K562 (cell line): ENCODE measurements around the gene MITD1. TPM values are rescaled to one million over a fixed set of nuclear protein-coding genes. Genes with fewer than 3 reads are reported as not detected.

Experiments used
- AFF1 ChIP-seq, 2 experiments: fragments of 450-650 bp; IDR thresholded peaks; 2 replicates each; pipeline ENCODE4 v1.6.1; 2018; ENCODE audit warnings: mild to moderate bottlenecking in 2 of 2, low read depth in 1 of 2; ENCODE audit not compliant: partially characterized antibody in 2 of 2
- ELF4 ChIP-seq: fragments of 450-650 bp; formaldehyde crosslinking; IDR thresholded peaks from 2 replicates; pipeline ENCODE4 v1.4.0; 2022; ENCODE audit warnings: missing genetic modification characterization
- ESRRB ChIP-seq: fragments of 250-450 bp; sonication (Bioruptor Pico); IDR thresholded peaks from 2 replicates; pipeline ENCODE4 v1.5.0; 2020; ENCODE audit warnings: mild to moderate bottlenecking, moderate library complexity, borderline replicate concordance
- FOXK1 ChIP-seq: sonication (generic); formaldehyde crosslinking; IDR thresholded peaks from 2 replicates; pipeline ENCODE4 v1.8.0; 2022; ENCODE audit warnings: missing genetic modification reagents, mild to moderate bottlenecking, borderline replicate concordance
- HINFP ChIP-seq: fragments of 450-650 bp; conservative IDR thresholded peaks from 2 replicates; pipeline ENCODE4 v1.6.1; 2016; ENCODE audit warnings: missing genetic modification characterization, low read depth, mild to moderate bottlenecking, control low read depth, missing compliant biosample characterization
- NR4A1 ChIP-seq, 2 experiments: fragments of 250-450 bp in 1 of 2; fragments of 450-650 bp in 1 of 2; sonication (Bioruptor Pico) in 1 of 2; IDR thresholded peaks; 2 replicates each; pipeline versions ENCODE4 v1.4.0 to v1.6.1; 2016 to 2020; ENCODE audit warnings: mild to moderate bottlenecking in 2 of 2, missing compliant biosample characterization in 1 of 2, missing genetic modification characterization in 1 of 2, moderate library complexity in 1 of 2
- POLR2B ChIP-seq: fragments of 450-650 bp; IDR thresholded peaks from 2 replicates; pipeline ENCODE4 v1.6.1; 2018; ENCODE audit warnings: low read depth; ENCODE audit not compliant: partially characterized antibody
- TFE3 ChIP-seq: fragments of 450-650 bp; formaldehyde crosslinking; IDR thresholded peaks from 2 replicates; pipeline ENCODE4 v1.4.0; 2020; ENCODE audit warnings: mild to moderate bottlenecking, mixed read lengths
- TRIM25 ChIP-seq: fragments of 450-650 bp; IDR thresholded peaks from 2 replicates; pipeline ENCODE4 v1.7.0; 2016; ENCODE audit warnings: borderline replicate concordance
- ZBTB34 ChIP-seq: fragments of 250-450 bp; sonication (Bioruptor Pico); IDR thresholded peaks from 2 replicates; pipeline ENCODE4 v1.8.0; 2021; ENCODE audit warnings: mild to moderate bottlenecking, moderate library complexity
- ZNF449 ChIP-seq: fragments of 250-450 bp; sonication (Bioruptor Pico); IDR thresholded peaks from 2 replicates; pipeline ENCODE4 v1.8.0; 2022; ENCODE audit warnings: moderate library complexity, mild to moderate bottlenecking, inconsistent platforms
- ZNF586 ChIP-seq: fragments of 450-650 bp; formaldehyde crosslinking; conservative IDR thresholded peaks from 2 replicates; pipeline ENCODE4 v1.4.0; 2020; ENCODE audit warnings: mild to moderate bottlenecking, moderate library complexity
- polyA plus RNA-seq, 8 experiments: library from polyadenylated mRNA; depleted of rRNA in 4 of 8; stranded (reverse) in 5 of 8; unstranded in 3 of 8; fragments of >200 nt; fragmentation: Nextera tagmentation in 2 of 8; fragmentation: Illumina TruSeq in 1 of 8; extraction: Ambion mirVana in 2 of 8; extraction: Trizol in 1 of 8; gene quantifications; 2 replicates each; pipeline versions ENCODE4 v1.2.1 to v1.2.3, GENCODE V29; 2011 to 2014; ENCODE audit warnings: inconsistent platforms in 1 of 8, missing spikeins in 1 of 8
- total RNA-seq, 7 experiments: library from RNA; depleted of rRNA in 6 of 7; stranded (reverse); fragments of >200 nt in 6 of 7; fragmentation: Illumina TruSeq in 2 of 7; extraction: Trizol in 2 of 7; gene quantifications; 2 replicates each; pipeline versions ENCODE4 v1.2.1 to v1.2.3, GENCODE V29; 2011 to 2021; ENCODE audit warnings: low replicate concordance in 1 of 7

Gene MITD1
- total and polyA plus RNA-seq, 9 of the 15 experiments (the other 6 are each of a cell fraction or from before 2014, with no cell fraction given) = 19.6 to 71.8 (median 43.2) TPM

- TF ChIP-seq ZNF449 (CRISPR knock-in tag) (no peak), TRIM25 (no peak), AFF1 (IDR thresholded peaks at IDR 0.05; ENCODE audit: low read depth in 1 of 2, partially characterized antibody in 2 of 2) (no peak), ZBTB34 (CRISPR knock-in tag) (no peak), ESRRB (CRISPR knock-in tag) (no peak), ELF4 (no peak), FOXK1 (CRISPR knock-in tag) (0 out of 2 replicates have a peak, but pooled peaks have one; percentile 56), HINFP (tag) (no peak), NR4A1 (CRISPR knock-in tag; IDR thresholded peaks at IDR 0.05) (no peak), NR4A1 (tag; IDR thresholded peaks at IDR 0.05) (0 out of 2 replicates have a peak, but pooled peaks have one; percentile 19), POLR2B (peak; percentile 86), TFE3 (CRISPR knock-in tag) (no peak), ZNF586 (CRISPR knock-in tag) (no peak)
Observed at GRCh38 chr2:99154643-99155536, 26.0 kb downstream of the MITD1 start, which contains the start of the genes LIPT1 and TSGA10 (continued).
